Measurements from ENCODE around the gene LPXN.

Gene LPXN

DNA sequence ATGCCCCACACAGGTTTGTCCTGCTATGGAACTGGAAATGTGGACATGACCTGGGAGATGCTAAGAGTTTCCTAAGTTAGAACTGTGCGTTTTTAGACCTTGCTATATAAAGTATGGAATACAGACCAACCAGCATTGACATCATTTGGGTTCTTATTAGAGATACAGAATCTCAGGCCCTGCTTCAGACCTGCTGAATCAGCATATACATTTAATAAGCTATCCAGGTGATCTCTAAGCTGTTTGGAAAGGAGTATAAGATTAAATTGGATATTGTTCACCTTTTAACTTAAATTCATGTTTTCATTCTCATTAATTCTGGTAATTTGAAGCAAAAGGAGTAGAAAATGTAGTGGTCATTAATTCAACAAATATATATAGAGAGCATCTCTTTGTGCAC, 39.9 kb upstream of the LPXN start:
- TF ChIP-seq, protein P1, sequence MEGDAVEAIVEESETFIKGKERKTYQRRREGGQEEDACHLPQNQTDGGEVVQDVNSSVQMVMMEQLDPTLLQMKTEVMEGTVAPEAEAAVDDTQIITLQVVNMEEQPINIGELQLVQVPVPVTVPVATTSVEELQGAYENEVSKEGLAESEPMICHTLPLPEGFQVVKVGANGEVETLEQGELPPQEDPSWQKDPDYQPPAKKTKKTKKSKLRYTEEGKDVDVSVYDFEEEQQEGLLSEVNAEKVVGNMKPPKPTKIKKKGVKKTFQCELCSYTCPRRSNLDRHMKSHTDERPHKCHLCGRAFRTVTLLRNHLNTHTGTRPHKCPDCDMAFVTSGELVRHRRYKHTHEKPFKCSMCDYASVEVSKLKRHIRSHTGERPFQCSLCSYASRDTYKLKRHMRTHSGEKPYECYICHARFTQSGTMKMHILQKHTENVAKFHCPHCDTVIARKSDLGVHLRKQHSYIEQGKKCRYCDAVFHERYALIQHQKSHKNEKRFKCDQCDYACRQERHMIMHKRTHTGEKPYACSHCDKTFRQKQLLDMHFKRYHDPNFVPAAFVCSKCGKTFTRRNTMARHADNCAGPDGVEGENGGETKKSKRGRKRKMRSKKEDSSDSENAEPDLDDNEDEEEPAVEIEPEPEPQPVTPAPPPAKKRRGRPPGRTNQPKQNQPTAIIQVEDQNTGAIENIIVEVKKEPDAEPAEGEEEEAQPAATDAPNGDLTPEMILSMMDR (IDR thresholded peaks at IDR 0.05; ENCODE audit: low read depth, low read length), result no peak
- no peak for DNase-seq (ENCODE audit: low read depth in 2 of 2)
- no peak overlapping the region for H3K4me3 ChIP-seq (replicated peaks in 1 of 2; ENCODE audit: low read depth in 2 of 2, low read length in 2 of 2)

DNA sequence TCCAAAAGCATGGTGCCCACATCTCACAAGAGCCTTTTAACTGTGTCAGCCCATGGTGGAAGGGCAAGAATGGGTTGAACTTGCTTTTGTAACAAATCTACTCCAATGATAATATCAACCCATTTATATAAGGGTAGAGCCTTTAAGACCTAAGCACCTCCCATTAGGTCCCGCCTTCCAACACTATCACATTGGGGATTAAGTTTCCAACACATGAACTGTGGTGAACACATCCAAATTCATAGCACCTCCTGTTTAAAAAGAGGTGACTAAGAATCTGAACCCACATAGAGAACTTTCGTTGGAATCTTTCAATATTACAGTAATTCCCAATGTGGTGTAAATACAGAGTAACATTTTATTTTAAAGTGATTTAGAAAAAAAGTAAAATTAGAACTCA, 37.6 kb upstream of the LPXN start:
- TF ChIP-seq, protein P1 (IDR thresholded peaks at IDR 0.05; ENCODE audit: low read depth, low read length), result no peak
- H3K4me3 ChIP-seq (replicated peaks in 1 of 2; ENCODE audit: low read depth in 2 of 2, low read length in 2 of 2), result no peak overlapping the region
- no peak for DNase-seq (ENCODE audit: low read depth in 2 of 2)

DNA sequence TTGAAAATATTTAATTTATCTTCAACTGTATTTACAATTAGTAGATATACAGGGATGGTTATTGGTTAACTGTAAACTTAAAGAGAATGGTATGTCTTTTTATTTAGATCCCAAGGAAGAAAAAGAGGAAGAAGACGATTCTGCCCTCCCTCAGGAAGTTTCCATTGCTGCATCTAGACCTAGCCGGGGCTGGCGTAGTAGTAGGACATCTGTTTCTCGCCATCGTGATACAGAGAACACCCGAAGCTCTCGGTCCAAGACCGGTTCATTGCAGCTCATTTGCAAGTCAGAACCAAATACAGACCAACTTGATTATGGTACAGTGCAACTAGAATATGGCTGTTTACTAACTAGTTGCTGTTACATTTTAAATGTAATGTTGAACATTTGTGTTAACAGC, 34.1 kb upstream of the LPXN start:
- no peak overlapping the region for H3K4me3 ChIP-seq (replicated peaks in 1 of 2; ENCODE audit: low read depth in 2 of 2, low read length in 2 of 2)
- no peak for DNase-seq (ENCODE audit: low read depth in 2 of 2)
- TF ChIP-seq, protein P1 (IDR thresholded peaks at IDR 0.05; ENCODE audit: low read depth, low read length), result no peak

DNA sequence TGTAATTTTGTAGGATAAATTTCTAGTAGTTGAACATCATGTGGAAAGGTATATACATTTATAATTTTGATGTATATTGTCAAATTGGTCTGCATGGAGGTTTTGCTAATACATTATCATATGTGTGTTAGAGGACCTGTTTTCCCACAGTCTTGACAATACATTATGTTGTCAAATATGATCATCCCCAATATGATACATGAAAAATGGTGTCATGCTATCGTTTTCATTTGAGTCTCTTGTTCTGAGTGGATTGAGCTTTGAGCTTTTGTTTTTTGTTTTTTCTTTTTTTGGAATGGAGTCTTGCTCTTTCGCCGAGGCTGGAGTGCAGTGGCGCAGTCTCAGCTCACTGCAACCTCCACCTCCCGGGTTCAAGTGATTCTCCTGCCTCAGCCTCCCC, 32.7 kb upstream of the LPXN start:
- TF ChIP-seq, protein P1 (IDR thresholded peaks at IDR 0.05; ENCODE audit: low read depth, low read length), result no peak
- no peak for DNase-seq (ENCODE audit: low read depth in 2 of 2)
- H3K4me3 ChIP-seq (replicated peaks in 1 of 2; ENCODE audit: low read depth in 2 of 2, low read length in 2 of 2), result no peak overlapping the region

DNA sequence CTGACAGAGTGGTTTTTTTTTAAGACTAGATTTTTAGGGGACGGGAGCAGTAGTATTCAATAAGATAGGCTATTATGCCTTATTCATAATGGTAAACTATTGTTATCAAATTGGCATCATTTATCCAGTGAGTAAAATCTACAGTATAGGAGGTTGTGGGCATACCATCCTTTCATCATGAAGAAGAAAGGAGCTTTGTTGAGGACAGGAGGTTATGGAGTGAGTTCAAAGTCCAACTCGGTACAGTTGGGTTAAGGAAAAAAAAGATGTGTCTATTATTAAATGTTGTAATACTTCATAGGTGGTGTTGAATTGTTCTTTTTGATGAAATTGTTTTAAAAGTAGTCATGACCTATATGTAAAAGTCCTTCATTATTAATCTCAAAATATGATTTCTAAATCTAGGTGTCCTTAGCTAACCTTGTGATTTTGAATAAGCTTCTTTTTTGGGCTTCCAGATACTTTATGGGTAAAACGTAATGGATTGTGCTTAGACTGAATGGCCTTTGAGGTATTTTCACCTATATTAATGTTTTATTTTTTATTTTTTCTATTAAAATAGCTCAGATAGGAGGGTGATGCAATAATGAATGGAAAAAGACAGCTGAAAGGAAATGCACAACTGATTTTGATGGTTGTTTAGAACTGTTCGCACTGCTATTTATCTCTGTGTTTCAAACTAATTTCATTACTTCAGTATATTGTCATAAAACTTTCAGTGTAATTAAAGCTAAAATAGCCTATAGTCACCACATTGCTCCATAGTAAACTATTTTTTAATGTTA, 31.5 kb upstream of the LPXN start:
- no peak overlapping the region for H3K4me3 ChIP-seq (replicated peaks in 1 of 2; ENCODE audit: low read depth in 2 of 2, low read length in 2 of 2)
- no peak for DNase-seq (ENCODE audit: low read depth in 2 of 2)
- TF ChIP-seq, protein P1 (IDR thresholded peaks at IDR 0.05; ENCODE audit: low read depth, low read length), result no peak

DNA sequence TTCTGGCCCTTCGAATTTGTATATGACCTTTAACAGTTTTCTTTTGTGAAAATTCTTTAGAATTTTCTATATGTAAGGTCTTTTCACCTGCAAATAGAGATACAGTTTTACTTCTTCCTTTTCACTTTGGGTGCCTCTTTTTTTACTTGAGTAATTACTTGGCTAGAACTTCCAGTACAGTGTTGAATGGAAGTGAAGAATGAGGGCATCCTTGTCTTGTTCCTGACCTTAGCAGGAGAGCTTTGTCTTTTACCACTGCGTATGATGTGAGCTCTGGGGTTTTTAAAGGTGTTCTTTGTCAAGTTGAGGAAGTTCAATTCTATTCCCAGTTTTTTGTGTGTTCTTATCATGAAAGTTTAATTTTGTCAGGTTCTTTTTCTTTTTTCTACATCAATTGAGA, 24.9 kb upstream of the LPXN start:
- TF ChIP-seq, protein P1 (IDR thresholded peaks at IDR 0.05; ENCODE audit: low read depth, low read length), result no peak
- no peak for DNase-seq (ENCODE audit: low read depth in 2 of 2)
- H3K4me3 ChIP-seq (replicated peaks in 1 of 2; ENCODE audit: low read depth in 2 of 2, low read length in 2 of 2), result no peak overlapping the region
